ENCODE data around the gene HNRNPA2B1.
"Not testable (repeated sequence)": the region's sequence is repeated elsewhere in the genome, so short reads cannot be mapped to it uniquely, and the experiment has no call there.

The HNRNPA2B1 gene

GRCh38 chr7:26183545-26184280 lies 16.8 kb downstream of the HNRNPA2B1 start:
- DNase-seq: no peak
- Mint-ChIP-seq H3K9me3 (no peaks in the 10 kb centered on the region), H3K4me1 (ENCODE audit: low read depth) (peaks cover 79% of the 10 kb centered on the region), H3K27ac (peak overlapping the region; percentile 90), H3K27me3 (no peaks in the 10 kb centered on the region), H3K4me3 (no peak overlapping the region), H3K36me3 (ENCODE audit: low read depth) (peaks cover 93% of the 10 kb centered on the region)

- Mint-ChIP-seq H3K4me3 (no peak overlapping the region), H3K27ac (peak overlapping the region; percentile 90), H3K9me3 (no peaks in the 10 kb centered on the region), H3K36me3 (ENCODE audit: low read depth) (peaks cover 93% of the 10 kb centered on the region), H3K27me3 (no peaks in the 10 kb centered on the region), H3K4me1 (ENCODE audit: low read depth) (peaks cover 79% of the 10 kb centered on the region)
- no peak for DNase-seq
Measured at GRCh38 chr7:26182706-26183105, 17.8 kb downstream of the HNRNPA2B1 start.

- H3K27ac Mint-ChIP-seq: peak overlapping the region; percentile 86
- no peaks in the 10 kb centered on the region for H3K9me3 Mint-ChIP-seq
- H3K27me3 Mint-ChIP-seq: no peaks in the 10 kb centered on the region
- H3K4me1 Mint-ChIP-seq (ENCODE audit: low read depth): peaks cover 78% of the 10 kb centered on the region
- no peak overlapping the region for H3K4me3 Mint-ChIP-seq
- peaks cover 91% of the 10 kb centered on the region for H3K36me3 Mint-ChIP-seq (ENCODE audit: low read depth)
- DNase-seq: no peak
Measured at GRCh38 chr7:26182283-26182682, 18.3 kb downstream of the HNRNPA2B1 start.

- no peaks in the 10 kb centered on the region for H3K27me3 Mint-ChIP-seq
- no peak for DNase-seq
- H3K4me1 Mint-ChIP-seq (ENCODE audit: low read depth): peaks cover 74% of the 10 kb centered on the region
- H3K9me3 Mint-ChIP-seq: no peaks in the 10 kb centered on the region
- H3K27ac Mint-ChIP-seq: peak overlapping the region; percentile 86
- H3K4me3 Mint-ChIP-seq: no peak overlapping the region
- peaks cover 84% of the 10 kb centered on the region for H3K36me3 Mint-ChIP-seq (ENCODE audit: low read depth)
Measured at GRCh38 chr7:26181474-26182227, 18.9 kb downstream of the HNRNPA2B1 start.

- H3K36me3 Mint-ChIP-seq (ENCODE audit: low read depth): peaks cover 79% of the 10 kb centered on the region
- no peaks in the 10 kb centered on the region for H3K9me3 Mint-ChIP-seq
- H3K4me3 Mint-ChIP-seq: no peak overlapping the region
- H3K27me3 Mint-ChIP-seq: no peaks in the 10 kb centered on the region
- peaks cover 67% of the 10 kb centered on the region for H3K4me1 Mint-ChIP-seq (ENCODE audit: low read depth)
- no peak for DNase-seq
- peak overlapping the region; percentile 24 for H3K27ac Mint-ChIP-seq
Measured at GRCh38 chr7:26180792-26181198, 19.8 kb downstream of the HNRNPA2B1 start.

GRCh38 chr7:26179826-26180497 lies 20.6 kb downstream of the HNRNPA2B1 start:
- Mint-ChIP-seq H3K36me3 (ENCODE audit: low read depth) (peaks cover 71% of the 10 kb centered on the region), H3K27ac (peak overlapping the region; percentile 24), H3K4me1 (ENCODE audit: low read depth) (peaks cover 59% of the 10 kb centered on the region), H3K27me3 (no peaks in the 10 kb centered on the region), H3K9me3 (no peaks in the 10 kb centered on the region), H3K4me3 (no peak overlapping the region)
- no peak for DNase-seq

GRCh38 chr7:26179422-26179821 lies 21.1 kb downstream of the HNRNPA2B1 start:
- Mint-ChIP-seq H3K27me3 (no peaks in the 10 kb centered on the region), H3K27ac (peak overlapping the region; percentile 24), H3K36me3 (ENCODE audit: low read depth) (peaks cover 69% of the 10 kb centered on the region), H3K4me1 (ENCODE audit: low read depth) (peaks cover 53% of the 10 kb centered on the region), H3K4me3 (no peak overlapping the region), H3K9me3 (no peaks in the 10 kb centered on the region)
- no peak for DNase-seq

- Mint-ChIP-seq H3K27ac (peak overlapping the region; percentile 24), H3K4me1 (ENCODE audit: low read depth) (peaks cover 51% of the 10 kb centered on the region), H3K9me3 (no peaks in the 10 kb centered on the region), H3K27me3 (no peaks in the 10 kb centered on the region), H3K36me3 (ENCODE audit: low read depth) (peaks cover 69% of the 10 kb centered on the region), H3K4me3 (no peak overlapping the region)
- DNase-seq: no peak
Measured at GRCh38 chr7:26178272-26178960, 22.1 kb downstream of the HNRNPA2B1 start.

- peaks cover 69% of the 10 kb centered on the region for H3K36me3 Mint-ChIP-seq (ENCODE audit: low read depth)
- peaks cover 49% of the 10 kb centered on the region for H3K4me1 Mint-ChIP-seq (ENCODE audit: low read depth)
- H3K4me3 Mint-ChIP-seq, DNase-seq, H3K27me3 Mint-ChIP-seq, H3K9me3 Mint-ChIP-seq: not testable (repeated sequence)
- peak overlapping the region; percentile 80 for H3K27ac Mint-ChIP-seq
Measured at GRCh38 chr7:26177269-26177668, 23.3 kb downstream of the HNRNPA2B1 start.

GRCh38 chr7:26176696-26177095 lies 23.9 kb downstream of the HNRNPA2B1 start:
- peaks cover 44% of the 10 kb centered on the region for H3K4me1 Mint-ChIP-seq (ENCODE audit: low read depth)
- peaks cover 67% of the 10 kb centered on the region for H3K36me3 Mint-ChIP-seq (ENCODE audit: low read depth)
- DNase-seq, H3K9me3 Mint-ChIP-seq, H3K4me3 Mint-ChIP-seq, H3K27ac Mint-ChIP-seq, H3K27me3 Mint-ChIP-seq: not testable (repeated sequence)

- Mint-ChIP-seq H3K36me3 (ENCODE audit: low read depth) (peaks cover 67% of the 10 kb centered on the region), H3K27ac (peak overlapping the region; percentile 22), H3K4me1 (ENCODE audit: low read depth) (peaks cover 40% of the 10 kb centered on the region)
- not testable (repeated sequence) for DNase-seq, H3K27me3 Mint-ChIP-seq, H3K4me3 Mint-ChIP-seq, H3K9me3 Mint-ChIP-seq
Measured at GRCh38 chr7:26175903-26176302, 24.6 kb downstream of the HNRNPA2B1 start.

GRCh38 chr7:26172048-26172447 lies 28.5 kb downstream of the HNRNPA2B1 start:
- no peak for DNase-seq
- no peaks in the 10 kb centered on the region for H3K27me3 Mint-ChIP-seq
- no peaks in the 10 kb centered on the region for H3K9me3 Mint-ChIP-seq
- H3K4me3 Mint-ChIP-seq: no peak overlapping the region
- no peak overlapping the region for H3K27ac Mint-ChIP-seq
- H3K4me1 Mint-ChIP-seq (ENCODE audit: low read depth): peaks cover 23% of the 10 kb centered on the region
- H3K36me3 Mint-ChIP-seq (ENCODE audit: low read depth): peaks cover 55% of the 10 kb centered on the region

GRCh38 chr7:26171601-26172000 lies 28.9 kb downstream of the HNRNPA2B1 start:
- DNase-seq: no peak
- H3K27ac Mint-ChIP-seq: no peak overlapping the region
- no peak overlapping the region for H3K4me3 Mint-ChIP-seq
- H3K9me3 Mint-ChIP-seq: no peaks in the 10 kb centered on the region
- peaks cover 55% of the 10 kb centered on the region for H3K36me3 Mint-ChIP-seq (ENCODE audit: low read depth)
- peaks cover 27% of the 10 kb centered on the region for H3K4me1 Mint-ChIP-seq (ENCODE audit: low read depth)
- H3K27me3 Mint-ChIP-seq: no peaks in the 10 kb centered on the region

- Mint-ChIP-seq H3K36me3 (ENCODE audit: low read depth) (peaks cover 55% of the 10 kb centered on the region), H3K27me3 (no peaks in the 10 kb centered on the region), H3K4me3 (no peak overlapping the region), H3K27ac (no peak overlapping the region), H3K9me3 (no peaks in the 10 kb centered on the region), H3K4me1 (ENCODE audit: low read depth) (peaks cover 37% of the 10 kb centered on the region)
- DNase-seq: no peak
Measured at GRCh38 chr7:26170663-26171062, 29.9 kb downstream of the HNRNPA2B1 start.
